ENCODE data around the gene AGMAT. TPM values are rescaled to one million over a fixed set of nuclear protein-coding genes. Genes with fewer than 3 reads are reported as not detected.
A peak's percentile ranks its signal among the peaks of the same experiment; 100 is the strongest.

The AGMAT gene
- total and polyA plus RNA-seq, 2 of the 13 experiments (the other 11 are each of a cell fraction or from before 2014, with no cell fraction given), result 59.1 to 174 TPM

GRCh38 chr1:15617173-15618076, 32.6 kb upstream of the AGMAT start, which contains the start of gene DDI2 (continued):
- TF ChIP-seq AFF4 (CRISPR knock-in tag; IDR thresholded peaks at IDR 0.05) (peak; percentile 50; the same call in 1 of the 2 replicates), TRAFD1 (CRISPR knock-in tag; IDR thresholded peaks at IDR 0.05; ENCODE audit: borderline replicate concordance) (no peak), ZBTB43 (CRISPR knock-in tag; conservative IDR thresholded peaks at IDR 0.05) (peak; percentile 73), HNF1B (CRISPR knock-in tag; IDR thresholded peaks at IDR 0.05) (0 out of 2 replicates have a peak, but pooled peaks have one; percentile 50), YEATS2 (CRISPR knock-in tag; IDR thresholded peaks at IDR 0.05; ENCODE audit: borderline replicate concordance) (no peak), MYC (CRISPR knock-in tag; IDR thresholded peaks at IDR 0.05; ENCODE audit: borderline replicate concordance) (peak; percentile 57; the same call in 1 of the 2 replicates), ZBTB26 (CRISPR knock-in tag; IDR thresholded peaks at IDR 0.05; ENCODE audit: borderline replicate concordance) (no peak), ZNF12 (CRISPR knock-in tag; IDR thresholded peaks at IDR 0.05) (no peak), ZBTB1 (CRISPR knock-in tag; IDR thresholded peaks at IDR 0.05; ENCODE audit: borderline replicate concordance) (no peak), KDM1A (CRISPR knock-in tag; IDR thresholded peaks at IDR 0.05) (no peak), KLF15 (CRISPR knock-in tag; IDR thresholded peaks at IDR 0.05; ENCODE audit: borderline replicate concordance) (no peak), ZNF143 (CRISPR knock-in tag; IDR thresholded peaks at IDR 0.05) (no peak), SUZ12 (IDR thresholded peaks at IDR 0.05; ENCODE audit: low read depth, low read length) (no peak), SAP130 (CRISPR knock-in tag; IDR thresholded peaks at IDR 0.05; ENCODE audit: low read depth) (peak; percentile 83), STAT5B (CRISPR knock-in tag; IDR thresholded peaks at IDR 0.05) (no peak), IRF9 (CRISPR knock-in tag; IDR thresholded peaks at IDR 0.05; ENCODE audit: borderline replicate concordance) (no peak)
